HG02759 (cell line): ENCODE results near the gene TARBP2.

Experiments
- ATAC-seq: cut with Tn5 transposase; IDR thresholded peaks from one replicate; pipeline ENCODE4 v1.9.1; 2021; ENCODE audit warnings: mild to moderate bottlenecking, moderate library complexity; ENCODE audit not compliant: unreplicated experiment

The TARBP2 gene

GRCh38 chr12:53500776-53501614, at the start of gene TARBP2:
TSS of gene TARBP2 (plus strand) at chr12:53501283. CDS start at chr12:53501409, 126 bp downstream.
- ATAC-seq = peak; percentile 75

DNA sequence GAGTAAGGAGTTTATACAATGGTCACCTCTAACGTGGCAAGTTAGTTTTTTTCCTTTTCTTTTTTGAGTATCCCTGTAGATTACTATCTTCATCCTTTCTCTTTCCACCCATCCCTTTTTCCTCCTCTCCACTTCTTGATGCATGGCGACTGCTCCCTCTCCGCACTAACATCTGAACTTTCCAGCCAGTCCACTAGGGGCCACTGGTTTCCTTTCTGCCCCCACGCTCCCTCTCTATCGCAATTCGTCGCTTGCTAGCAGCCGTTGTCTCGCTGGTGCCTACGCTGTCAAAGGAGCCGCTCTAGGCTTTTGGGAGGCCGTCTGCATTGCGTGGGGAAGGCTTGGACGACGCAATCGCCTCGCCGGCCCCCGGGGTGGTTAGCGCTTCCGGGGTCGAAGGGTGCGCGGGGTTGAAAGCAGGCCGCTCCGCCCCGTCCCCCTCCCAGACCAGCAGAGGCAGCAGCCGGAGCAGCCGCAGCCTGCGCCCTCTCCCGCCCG, 49.4 kb upstream of the TARBP2 start, which contains the start of gene PCBP2:
Gene PCBP2, plus strand, starts transcription at position 442 of the 498 bp plus-strand sequence. CDS start 2,699 bp downstream, outside the sequence.
- peak; percentile 96 for ATAC-seq

DNA sequence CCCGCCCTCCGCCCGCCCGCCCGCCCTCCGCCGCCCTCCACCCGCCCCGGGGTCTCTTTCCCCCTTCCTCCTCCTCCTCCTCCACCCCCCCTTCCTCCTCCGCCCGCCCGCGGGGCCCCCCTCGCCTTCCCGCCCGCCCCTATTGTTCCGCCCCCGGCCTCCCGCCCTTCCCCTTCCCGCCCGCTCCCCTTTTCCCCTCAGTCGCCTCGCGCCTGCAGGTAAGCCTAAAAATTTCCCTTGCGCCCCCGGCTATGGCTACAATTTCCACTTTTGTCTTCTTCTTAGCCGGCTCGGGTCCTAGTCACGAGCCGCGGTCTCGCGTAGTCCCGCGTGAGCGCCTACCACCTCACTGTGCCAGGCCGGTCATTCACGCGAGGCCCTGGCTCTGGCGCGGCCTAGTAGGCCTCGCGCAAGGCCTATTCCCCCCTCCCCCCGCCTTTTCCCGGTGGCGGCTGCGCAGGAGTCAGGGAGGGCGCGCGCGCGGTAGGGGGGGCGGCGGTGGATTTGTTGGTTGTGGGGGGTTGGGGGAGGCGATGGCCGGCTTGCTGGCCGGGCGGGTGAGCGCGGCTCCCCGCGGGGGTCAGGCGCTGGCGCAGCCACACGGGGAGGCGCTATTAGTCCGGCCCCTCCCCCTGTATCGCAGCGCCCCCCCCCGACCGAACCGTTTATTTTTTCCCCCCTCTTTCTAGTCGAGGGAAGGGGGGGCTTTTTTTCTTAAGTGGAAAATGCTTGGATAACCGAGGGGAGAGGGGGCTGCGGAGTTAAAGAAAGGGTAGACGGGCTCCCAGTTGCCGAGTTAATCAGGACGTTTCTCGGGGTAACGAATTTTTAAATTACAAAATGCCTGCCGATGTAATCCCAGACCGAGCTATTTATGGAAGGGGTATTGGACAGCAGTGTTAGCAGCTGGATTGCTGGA, 48.7 kb upstream of the TARBP2 start:
- peak; percentile 28 for ATAC-seq

DNA sequence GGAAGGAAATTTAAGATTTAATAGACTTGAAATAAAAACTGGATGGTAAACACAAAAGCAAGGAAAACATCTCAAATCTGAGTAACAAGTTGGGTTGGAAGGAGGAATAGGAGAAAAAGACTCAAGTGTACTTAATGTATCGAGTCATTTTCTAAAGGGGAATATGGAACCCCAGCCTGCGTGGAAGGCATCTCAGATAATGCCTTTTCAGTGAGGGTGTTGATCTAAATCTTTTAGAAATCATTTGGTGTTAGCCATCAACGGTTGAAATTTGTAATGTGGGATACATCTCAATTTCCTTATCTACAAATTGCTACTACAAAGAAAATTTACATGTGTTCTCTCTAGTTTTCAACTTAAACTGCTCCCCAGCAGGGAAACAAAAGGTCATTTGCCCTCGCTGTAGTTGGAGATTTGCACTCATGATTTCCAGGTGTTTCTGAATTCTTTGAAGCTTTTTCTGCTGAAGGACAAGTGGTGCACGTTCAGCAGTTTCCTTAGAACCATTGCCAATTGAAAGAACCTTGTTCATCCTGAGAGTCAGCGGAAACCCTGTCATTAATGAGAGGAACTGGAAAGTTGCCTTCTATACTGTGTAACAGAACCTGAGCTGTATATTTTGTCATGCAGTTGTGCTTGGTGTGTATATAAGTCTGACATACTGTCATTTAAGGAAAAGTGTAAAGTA, 47.0 kb upstream of the TARBP2 start:
- ATAC-seq = no peak

DNA sequence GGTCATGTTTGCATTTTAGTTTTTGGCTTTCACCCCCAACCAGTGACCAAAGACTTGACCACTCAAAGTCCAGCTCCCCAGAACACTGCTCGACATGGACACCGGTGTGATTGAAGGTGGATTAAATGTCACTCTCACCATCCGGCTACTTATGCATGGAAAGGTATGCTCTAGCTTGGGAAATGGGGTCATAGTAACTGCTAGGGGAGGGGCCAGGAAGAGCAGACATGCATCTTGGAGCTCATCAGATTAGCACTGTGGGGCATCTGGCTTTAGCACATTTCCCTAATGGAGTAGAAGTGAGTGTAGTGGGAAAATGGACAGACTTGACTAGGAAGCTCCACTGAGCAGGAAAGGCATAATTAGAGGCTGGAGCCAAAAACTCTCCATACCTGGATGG, 46.4 kb upstream of the TARBP2 start:
- no peak for ATAC-seq

DNA sequence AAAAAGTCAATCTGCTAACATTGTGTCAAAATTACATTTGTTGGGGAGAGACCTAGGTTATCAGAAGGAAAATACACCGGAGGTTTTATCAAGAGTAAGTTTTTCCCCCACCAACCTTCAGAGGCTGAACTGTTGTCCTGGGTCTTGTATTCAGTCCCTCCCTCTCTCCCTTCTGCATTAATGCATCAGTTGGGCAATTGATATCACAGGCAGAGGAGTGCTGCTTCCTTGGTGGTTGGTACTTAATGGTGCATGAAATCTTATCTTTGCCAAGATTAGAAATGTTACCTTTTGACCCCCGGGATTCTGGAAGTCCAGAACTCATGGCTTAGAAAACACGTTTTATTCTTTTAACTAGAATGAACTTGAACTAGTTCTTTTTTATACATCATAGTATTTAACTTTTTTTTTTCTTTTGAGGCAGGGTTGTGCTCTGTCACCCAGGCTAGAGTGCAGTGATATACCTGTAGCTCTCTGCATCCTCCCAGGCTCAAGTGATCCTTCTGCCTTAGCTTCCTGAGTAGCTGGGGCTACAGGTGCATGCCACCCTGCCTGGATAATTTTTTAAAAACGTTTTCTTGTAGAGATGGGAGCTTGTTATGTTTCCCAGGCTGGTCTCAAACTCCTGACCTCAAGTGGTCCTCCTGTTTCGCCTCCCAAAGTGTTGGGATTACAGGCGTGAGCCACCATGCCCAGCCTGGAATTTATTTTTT, 44.3 kb upstream of the TARBP2 start:
- no peak for ATAC-seq

GRCh38 chr12:53459097-53459496, 42.0 kb upstream of the TARBP2 start:
- ATAC-seq = no peak

DNA sequence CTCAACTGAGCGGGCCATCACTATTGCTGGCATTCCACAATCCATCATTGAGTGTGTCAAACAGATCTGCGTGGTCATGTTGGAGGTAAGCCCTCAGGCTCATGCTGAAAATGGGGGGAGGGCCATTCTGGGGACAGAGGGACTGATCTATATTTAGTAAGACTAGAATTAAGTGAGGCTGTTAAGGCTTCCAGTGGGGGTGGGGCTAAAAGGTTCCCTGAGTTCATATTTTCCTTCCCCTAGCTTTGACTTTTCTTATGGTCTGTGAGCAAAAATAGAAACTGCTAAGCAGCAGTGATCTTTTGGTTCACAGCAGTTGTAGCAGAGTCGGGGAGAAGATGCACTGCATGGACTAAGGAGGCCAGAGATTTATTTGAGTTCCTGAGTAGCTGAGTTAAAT, 40.0 kb upstream of the TARBP2 start:
- ATAC-seq = no peak

- no peak for ATAC-seq
These were observed 39.5 kb upstream of the TARBP2 start for GRCh38 chr12:53461591-53461990.

DNA sequence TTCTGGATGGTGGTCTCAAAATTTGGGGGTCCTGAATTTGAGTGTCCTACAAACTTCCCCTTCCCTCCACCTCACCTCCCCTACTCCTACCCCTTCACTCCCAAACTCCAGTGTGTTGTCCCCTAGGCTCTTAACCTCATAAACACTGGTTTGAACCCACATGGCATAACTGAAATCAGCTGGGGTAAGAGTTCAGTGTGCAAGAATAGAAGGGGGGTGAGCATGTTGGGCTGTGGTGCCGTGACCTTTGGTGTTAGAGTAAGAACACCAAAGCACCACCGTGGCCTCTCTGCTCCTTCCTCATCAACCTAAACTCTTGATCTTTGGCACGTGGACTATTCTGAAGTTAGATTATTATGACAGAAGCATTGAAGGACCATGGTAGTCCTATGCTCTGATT, 38.1 kb upstream of the TARBP2 start:
- ATAC-seq = no peak

GRCh38 chr12:53463802-53464560, 37.1 kb upstream of the TARBP2 start:
- no peak for ATAC-seq

DNA sequence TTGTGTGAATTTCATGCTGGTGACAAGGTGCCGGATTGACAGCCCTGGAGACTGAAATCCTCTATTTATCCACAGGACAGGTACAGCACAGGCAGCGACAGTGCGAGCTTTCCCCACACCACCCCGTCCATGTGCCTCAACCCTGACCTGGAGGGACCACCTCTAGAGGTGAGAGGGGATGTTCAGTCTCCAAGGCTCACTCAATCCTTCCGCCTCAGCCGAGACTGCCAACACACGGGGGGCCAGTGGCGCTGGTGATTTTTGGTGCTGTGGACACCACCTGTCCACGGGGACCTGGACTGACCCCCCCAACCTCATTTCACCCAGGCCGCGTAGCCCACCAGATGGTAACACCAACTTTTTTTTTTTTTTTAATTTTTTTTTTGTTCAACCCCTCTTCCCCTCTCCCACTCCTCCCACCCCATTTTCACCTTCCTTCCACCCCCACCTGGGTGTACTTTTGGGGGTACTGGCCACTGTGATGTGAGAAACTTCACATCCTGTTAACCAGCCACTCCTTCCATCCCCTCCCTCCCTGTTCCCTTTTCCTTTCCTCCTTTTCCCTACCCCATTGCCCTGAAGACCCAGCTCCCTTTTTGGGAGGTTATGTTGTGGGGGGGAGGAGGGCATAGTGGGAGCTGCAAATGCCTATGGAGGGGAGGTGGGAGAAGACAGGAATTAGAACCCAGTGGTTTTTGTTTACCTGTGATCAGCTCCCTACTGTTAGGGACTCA, 36.2 kb upstream of the TARBP2 start:
- no peak for ATAC-seq

GRCh38 chr12:53465679-53466078, 35.4 kb upstream of the TARBP2 start:
- ATAC-seq = no peak

DNA sequence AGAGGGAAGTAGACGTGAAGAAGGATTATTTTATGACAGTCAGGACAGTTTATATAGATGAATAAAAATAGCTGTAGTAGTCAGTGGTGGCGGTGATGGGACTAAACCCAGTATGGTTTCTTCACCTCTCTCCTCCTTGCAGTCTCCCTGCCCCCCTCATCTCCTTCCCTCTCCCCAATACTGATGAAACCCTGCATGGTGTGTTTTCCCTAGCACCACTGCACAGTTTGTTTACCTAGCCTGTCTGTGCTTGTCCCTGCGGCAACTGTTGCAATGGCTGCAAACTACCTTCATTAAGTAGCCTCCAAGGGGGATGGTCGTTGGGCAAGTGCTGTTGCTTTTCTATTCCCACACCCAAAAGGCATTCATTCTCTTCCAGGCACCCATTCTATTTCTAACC, 34.4 kb upstream of the TARBP2 start:
- ATAC-seq = no peak

- no peak for ATAC-seq
These were observed 34.0 kb upstream of the TARBP2 start for GRCh38 chr12:53467082-53467481.

DNA sequence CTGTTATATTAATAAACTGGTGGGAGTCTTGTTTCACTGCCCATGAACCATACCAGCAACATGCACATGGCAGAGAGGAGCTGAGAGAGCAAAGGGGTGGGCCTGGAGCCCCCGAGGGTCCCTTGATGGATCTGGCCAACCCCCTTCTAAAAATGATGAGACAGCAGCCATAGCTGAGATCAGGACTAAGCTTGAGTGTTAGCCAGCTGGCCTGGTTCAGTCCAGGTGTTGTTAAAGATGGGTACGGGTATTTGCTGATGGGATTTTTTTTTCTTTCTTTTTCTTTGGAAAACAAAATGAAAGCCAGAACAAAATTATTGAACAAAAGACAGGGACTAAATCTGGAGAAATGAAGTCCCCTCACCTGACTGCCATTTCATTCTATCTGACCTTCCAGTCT, 33.2 kb upstream of the TARBP2 start:
- no peak for ATAC-seq

- ATAC-seq = no peak
These were observed 32.8 kb upstream of the TARBP2 start for GRCh38 chr12:53468282-53468681.

GRCh38 chr12:53472056-53472582, 29.0 kb upstream of the TARBP2 start:
- ATAC-seq = no peak

DNA sequence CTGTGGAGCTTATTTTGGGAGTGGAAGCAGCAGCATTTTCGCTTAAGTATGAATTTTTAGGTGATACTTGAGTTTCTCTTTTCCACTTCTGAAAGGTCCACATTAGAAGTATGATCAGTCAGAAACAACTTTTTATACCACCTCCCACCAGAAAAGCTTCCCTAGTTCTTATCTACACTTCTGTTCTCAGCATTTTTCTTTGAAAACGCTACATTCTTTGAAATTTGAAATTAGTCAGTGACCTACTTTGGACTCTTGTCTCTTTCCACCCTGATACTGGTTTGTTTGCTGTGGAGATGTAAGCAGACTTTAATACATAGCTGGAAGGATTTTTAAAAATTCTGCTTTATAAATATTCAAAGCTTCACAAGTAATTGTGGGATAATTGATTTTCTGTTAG, 27.0 kb upstream of the TARBP2 start:
- no peak for ATAC-seq
